ENCODE results near the gene PIP5K1B. TPM values are rescaled to one million over a fixed set of nuclear protein-coding genes. Genes with fewer than 3 reads are reported as not detected.

The PIP5K1B gene
- total RNA-seq, 6 experiments from 2014 or later, result not detected

DNA sequence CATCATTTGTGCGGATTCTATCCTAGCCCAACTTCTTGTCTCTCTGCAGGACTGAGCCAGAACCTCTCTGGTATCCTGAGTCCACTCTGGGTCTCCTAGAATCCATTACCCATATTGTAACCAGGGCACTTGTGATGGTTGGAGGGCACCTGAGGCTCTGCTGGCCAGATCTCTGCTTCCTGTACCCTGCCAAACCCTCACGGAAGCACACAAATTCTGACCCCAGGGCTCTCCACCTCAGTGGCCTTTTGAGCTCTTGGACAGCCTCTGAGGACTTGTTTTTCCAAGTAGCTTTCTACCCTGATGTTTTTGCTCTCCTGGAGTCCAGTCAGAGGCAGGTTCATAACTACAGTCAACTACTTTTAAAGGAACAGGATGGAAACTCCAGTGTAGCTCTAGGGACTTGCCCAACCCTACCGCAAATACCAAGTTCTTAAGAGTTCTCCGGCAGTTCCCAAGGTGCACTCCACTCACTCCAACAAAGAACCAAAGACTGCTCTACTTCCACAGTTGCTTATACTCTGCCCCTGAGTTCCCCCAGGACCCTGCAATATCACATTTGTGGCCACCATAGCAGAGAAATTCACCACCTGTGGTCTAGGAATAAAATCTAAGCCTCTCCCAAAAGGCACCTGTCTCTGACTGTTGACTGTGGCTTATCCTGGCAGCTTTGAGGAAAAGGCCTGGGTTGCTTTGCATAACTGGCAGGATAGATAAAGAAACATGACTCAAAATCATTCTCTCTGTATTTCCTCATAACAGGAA is 9.6 kb downstream of the PIP5K1B start:
- TF ChIP-seq, protein P1, sequence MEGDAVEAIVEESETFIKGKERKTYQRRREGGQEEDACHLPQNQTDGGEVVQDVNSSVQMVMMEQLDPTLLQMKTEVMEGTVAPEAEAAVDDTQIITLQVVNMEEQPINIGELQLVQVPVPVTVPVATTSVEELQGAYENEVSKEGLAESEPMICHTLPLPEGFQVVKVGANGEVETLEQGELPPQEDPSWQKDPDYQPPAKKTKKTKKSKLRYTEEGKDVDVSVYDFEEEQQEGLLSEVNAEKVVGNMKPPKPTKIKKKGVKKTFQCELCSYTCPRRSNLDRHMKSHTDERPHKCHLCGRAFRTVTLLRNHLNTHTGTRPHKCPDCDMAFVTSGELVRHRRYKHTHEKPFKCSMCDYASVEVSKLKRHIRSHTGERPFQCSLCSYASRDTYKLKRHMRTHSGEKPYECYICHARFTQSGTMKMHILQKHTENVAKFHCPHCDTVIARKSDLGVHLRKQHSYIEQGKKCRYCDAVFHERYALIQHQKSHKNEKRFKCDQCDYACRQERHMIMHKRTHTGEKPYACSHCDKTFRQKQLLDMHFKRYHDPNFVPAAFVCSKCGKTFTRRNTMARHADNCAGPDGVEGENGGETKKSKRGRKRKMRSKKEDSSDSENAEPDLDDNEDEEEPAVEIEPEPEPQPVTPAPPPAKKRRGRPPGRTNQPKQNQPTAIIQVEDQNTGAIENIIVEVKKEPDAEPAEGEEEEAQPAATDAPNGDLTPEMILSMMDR (IDR thresholded peaks at IDR 0.05), result no peak
- no peaks in the 10 kb centered on the region for H3K4me1 Mint-ChIP-seq (ENCODE audit: low read depth)
- no peak overlapping the region for H3K4me3 Mint-ChIP-seq
- H3K36me3 Mint-ChIP-seq (ENCODE audit: low read depth), result no peaks in the 10 kb centered on the region
- no peaks in the 10 kb centered on the region for H3K9me3 Mint-ChIP-seq
- no peak for DNase-seq
- H3K27me3 Mint-ChIP-seq (ENCODE audit: insufficient read depth), result no peaks in the 10 kb centered on the region
- no peak overlapping the region for H3K27ac Mint-ChIP-seq

DNA sequence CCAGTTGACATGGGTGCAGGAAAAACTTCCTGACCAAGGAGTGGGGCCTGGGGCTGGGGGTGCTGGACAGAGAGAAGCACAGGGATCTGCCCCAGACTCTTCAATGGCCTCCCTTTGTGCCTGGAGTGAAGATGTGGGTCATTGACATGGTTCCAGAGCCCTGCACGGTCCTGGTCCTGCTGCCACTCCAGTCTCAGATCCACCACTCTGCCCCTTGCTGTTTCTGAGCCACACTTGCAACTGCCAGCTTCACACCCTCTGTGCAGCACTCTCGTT is 10.1 kb downstream of the PIP5K1B start:
- no peak overlapping the region for H3K27ac Mint-ChIP-seq
- no peaks in the 10 kb centered on the region for H3K9me3 Mint-ChIP-seq
- no peaks in the 10 kb centered on the region for H3K4me1 Mint-ChIP-seq (ENCODE audit: low read depth)
- no peak overlapping the region for H3K4me3 Mint-ChIP-seq
- H3K27me3 Mint-ChIP-seq (ENCODE audit: insufficient read depth), result no peaks in the 10 kb centered on the region
- DNase-seq, result no peak
- TF ChIP-seq, protein P1 (IDR thresholded peaks at IDR 0.05), result no peak
- no peaks in the 10 kb centered on the region for H3K36me3 Mint-ChIP-seq (ENCODE audit: low read depth)

DNA sequence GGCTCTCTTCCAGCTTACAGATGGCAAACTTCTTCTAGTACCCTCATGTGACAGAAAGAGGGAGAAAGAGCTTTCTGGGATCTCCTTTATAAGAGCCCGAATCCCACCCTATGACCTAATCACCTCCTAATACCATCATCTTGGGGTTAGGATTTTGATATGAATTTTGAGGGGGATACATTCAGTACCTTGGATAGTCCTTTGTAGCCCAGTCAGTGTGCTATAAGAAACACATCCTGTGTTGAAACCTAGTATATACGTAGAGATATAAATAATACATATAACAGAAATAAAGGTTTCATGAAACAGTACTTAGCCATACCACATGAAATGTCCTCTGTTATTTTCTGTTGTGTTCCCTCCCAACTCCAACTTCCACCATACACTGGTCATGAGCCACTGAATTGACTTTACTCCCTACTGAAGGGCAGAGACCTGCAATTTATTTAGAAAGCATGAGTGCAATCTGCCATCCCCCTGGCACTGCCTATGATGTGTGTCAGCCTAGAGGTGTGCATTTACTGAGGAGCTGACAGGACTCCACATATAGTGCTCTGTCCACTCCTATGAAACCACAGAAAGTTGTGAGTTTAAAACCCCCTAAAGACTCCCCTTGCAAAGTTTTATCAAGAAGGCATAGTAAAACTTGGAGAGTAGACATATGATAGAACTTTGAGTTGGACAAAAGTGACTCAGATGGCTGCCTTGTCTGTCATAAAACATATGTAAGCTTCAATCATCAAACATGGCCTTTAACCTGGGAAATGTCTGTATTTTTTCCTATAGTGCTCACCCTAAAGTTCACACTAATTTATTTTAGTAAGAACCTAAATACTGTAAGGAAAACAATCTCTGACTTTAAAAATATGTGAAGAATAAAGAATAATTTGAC is 12.8 kb downstream of the PIP5K1B start:
- H3K4me1 Mint-ChIP-seq (ENCODE audit: low read depth), result no peaks in the 10 kb centered on the region
- no peak overlapping the region for H3K4me3 Mint-ChIP-seq
- TF ChIP-seq, protein P1 (IDR thresholded peaks at IDR 0.05), result no peak
- H3K27me3 Mint-ChIP-seq (ENCODE audit: insufficient read depth), result no peaks in the 10 kb centered on the region
- no peaks in the 10 kb centered on the region for H3K9me3 Mint-ChIP-seq
- DNase-seq, result no peak
- no peaks in the 10 kb centered on the region for H3K36me3 Mint-ChIP-seq (ENCODE audit: low read depth)
- no peak overlapping the region for H3K27ac Mint-ChIP-seq

GRCh38 chr9:68719847-68720246 is 14.8 kb downstream of the PIP5K1B start:
- no peak for DNase-seq
- H3K36me3 Mint-ChIP-seq (ENCODE audit: low read depth), result no peaks in the 10 kb centered on the region

DNA sequence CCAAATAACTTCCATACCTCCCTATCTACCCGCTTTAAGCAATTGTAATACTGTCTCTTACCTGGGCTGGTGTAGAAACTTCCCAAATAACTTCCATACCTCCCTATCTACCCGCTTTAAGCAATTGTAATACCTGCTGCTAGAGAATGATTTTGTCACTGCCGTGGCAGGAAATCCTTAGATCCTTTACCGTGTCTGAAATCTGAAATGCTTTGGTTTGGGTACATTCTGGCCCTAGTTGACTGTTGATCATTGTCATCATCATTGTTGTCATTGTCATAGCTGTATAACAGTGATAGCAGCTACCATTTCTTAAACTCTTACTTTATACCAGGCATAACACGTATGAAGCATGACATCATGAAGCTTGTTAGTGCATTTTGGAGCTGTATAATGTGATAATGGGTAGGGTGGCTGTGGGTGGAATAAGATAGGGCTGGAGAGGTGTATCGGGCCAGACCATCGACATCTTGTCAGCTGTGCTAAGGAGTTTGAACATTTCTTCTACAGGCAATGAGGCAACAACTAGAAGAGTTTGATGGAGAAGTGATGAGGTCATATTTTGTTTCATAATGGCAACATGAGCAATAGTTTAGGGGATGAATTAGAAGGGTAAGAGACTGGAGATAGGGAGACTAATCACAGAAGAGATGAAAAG is 15.7 kb downstream of the PIP5K1B start:
- DNase-seq, result no peak
- H3K27me3 Mint-ChIP-seq (ENCODE audit: insufficient read depth), result no peaks in the 10 kb centered on the region
- TF ChIP-seq, protein P1 (IDR thresholded peaks at IDR 0.05), result no peak
- H3K4me3 Mint-ChIP-seq, result no peak overlapping the region
- H3K36me3 Mint-ChIP-seq (ENCODE audit: low read depth), result no peaks in the 10 kb centered on the region
- no peaks in the 10 kb centered on the region for H3K9me3 Mint-ChIP-seq
- H3K27ac Mint-ChIP-seq, result no peak overlapping the region
- H3K4me1 Mint-ChIP-seq (ENCODE audit: low read depth), result no peaks in the 10 kb centered on the region

More at GRCh38 chr9:68719847-68720246, 14.8 kb downstream of the PIP5K1B start:
- Mint-ChIP-seq H3K9me3 (no peaks in the 10 kb centered on the region), H3K27ac (no peak overlapping the region), H3K27me3 (ENCODE audit: insufficient read depth) (no peaks in the 10 kb centered on the region), H3K4me1 (ENCODE audit: low read depth) (no peaks in the 10 kb centered on the region), H3K4me3 (no peak overlapping the region)
- TF ChIP-seq, protein P1 (IDR thresholded peaks at IDR 0.05), result no peak

Measured in HFFc6 (cell line).